Endothelial cell of umbilical vein (primary cell): ENCODE data around the gene LRRC7. TPM values are rescaled to one million over a fixed set of nuclear protein-coding genes. Genes with fewer than 3 reads are reported as not detected.

ENCODE experiments used
- BruUV-seq: library from RNA; stranded (reverse); fragments of 400-500 nt; replicated peaks from 2 replicates; lab custom pipeline; 2021; lab: Mats Ljungman, UMichigan
- CTCF ChIA-PET: fragments of 300-600, 350-600 bp; sonication (Branson Sonifier 250); formaldehyde crosslinking; loops from one replicate; lab custom pipeline; 2021; ENCODE audit warnings: antibody characterized with exemption, inconsistent platforms; lab: Charles Lee
- POLR2A ChIA-PET: fragments of 300-600, 350-600 bp; sonication (Branson Sonifier 250); formaldehyde crosslinking; loops from one replicate; lab custom pipeline; 2021; ENCODE audit warnings: antibody characterized with exemption, inconsistent platforms; lab: Charles Lee
- DNase-seq: peaks from one replicate; pipeline ENCODE4 v3.0.0-alpha.2; 2011; ENCODE audit warnings: low read depth, low spot score
- FAIRE-seq: peaks from 2 replicates; lab custom pipeline; 2011; peaks lifted over from hg19 to GRCh38; lab: Jason Lieb, UNC
- H2AFZ ChIP-seq: 2 replicates; pipeline ENCODE4 v1.6.0; 2012; ENCODE audit warnings: low read depth, low read length, control low read depth, inconsistent platforms
- H3K27ac ChIP-seq: 2 replicates; pipeline ENCODE4 v1.5.1; 2011; ENCODE audit warnings: low read depth, mild to moderate bottlenecking, control low read depth, low read length, moderate library complexity; ENCODE audit not compliant: insufficient read depth
- H3K27me3 ChIP-seq, 2 experiments: 2 replicates each; pipeline versions ENCODE4 v1.6.0 to v1.6.1; 2011; ENCODE audit warnings: low read length in 2 of 2, mixed read lengths in 1 of 2; ENCODE audit not compliant: control insufficient read depth in 2 of 2, insufficient read depth in 2 of 2
- H3K36me3 ChIP-seq, 2 experiments: 2 replicates in 1 of 2; 3 replicates in 1 of 2; pipeline ENCODE4 v1.5.1; 2011; ENCODE audit warnings: low read length in 2 of 2, mild to moderate bottlenecking in 1 of 2, moderate library complexity in 1 of 2; ENCODE audit not compliant: control insufficient read depth in 2 of 2, insufficient read depth in 2 of 2; ENCODE audit errors: extremely low read depth in 1 of 2
- H3K4me1 ChIP-seq: 3 replicates; pipeline ENCODE4 v1.5.1; 2011; ENCODE audit warnings: mild to moderate bottlenecking, low read length; ENCODE audit not compliant: control insufficient read depth, insufficient read depth; ENCODE audit errors: extremely low read depth
- H3K4me2 ChIP-seq: 2 replicates; pipeline ENCODE4 v1.6.1; 2011; ENCODE audit warnings: low read length, control low read depth, mixed read lengths; ENCODE audit not compliant: insufficient read depth
- H3K4me3 ChIP-seq, 3 experiments: fragments of 200-600 bp in 1 of 3; sonication (generic), shearing (Covaris generic) in 1 of 3; replicated peaks in 1 of 3; 2 replicates each; pipeline ENCODE4 v1.5.1; 2011 to 2016; ENCODE audit warnings: control low read depth in 3 of 3, low read length in 3 of 3, mild to moderate bottlenecking in 2 of 3, inconsistent platforms in 1 of 3, low read depth in 1 of 3, moderate library complexity in 1 of 3; ENCODE audit not compliant: insufficient read depth in 1 of 3
- H3K79me2 ChIP-seq: 2 replicates; pipeline ENCODE4 v1.6.0; 2012; ENCODE audit warnings: low read length, inconsistent platforms; ENCODE audit not compliant: control insufficient read depth, insufficient read depth
- H3K9ac ChIP-seq: replicated peaks from 2 replicates; pipeline ENCODE3; 2011; ENCODE audit warnings: low read length, control low read depth; ENCODE audit not compliant: insufficient read depth; ENCODE audit errors: extremely low read depth
- H3K9me1 ChIP-seq: replicated peaks from 3 replicates; pipeline ENCODE4 v1.6.0; 2011; ENCODE audit warnings: mild to moderate bottlenecking, low read length; ENCODE audit not compliant: control insufficient read depth, insufficient read depth; ENCODE audit errors: extremely low read depth
- H3K9me3 ChIP-seq: replicated peaks from 2 replicates; pipeline ENCODE4 v1.5.1; 2012; ENCODE audit warnings: low read length, inconsistent platforms; ENCODE audit not compliant: control insufficient read depth, insufficient read depth
- H4K20me1 ChIP-seq: replicated peaks from 2 replicates; pipeline ENCODE3; 2011; ENCODE audit warnings: mild to moderate bottlenecking, low read length; ENCODE audit not compliant: control insufficient read depth, insufficient read depth; ENCODE audit errors: extremely low read depth
- CTCF ChIP-seq, 2 donors: IDR thresholded peaks; 1 replicate in 1 of 2; 2 replicates in 1 of 2; pipeline ENCODE4 v1.5.1; 2011; ENCODE audit warnings: low read length in 2 of 2, mild to moderate bottlenecking in 2 of 2, moderate library complexity in 2 of 2, control low read depth in 1 of 2, inconsistent platforms in 1 of 2, low read depth in 1 of 2; ENCODE audit not compliant: insufficient read depth in 1 of 2; ENCODE audit errors: extremely low read depth in 1 of 2
- EZH2 ChIP-seq: IDR thresholded peaks from 2 replicates; pipeline ENCODE4 v1.6.1; 2012; ENCODE audit warnings: borderline replicate concordance, low read depth, mild to moderate bottlenecking, moderate library complexity, low read length, inconsistent platforms; ENCODE audit not compliant: severe bottlenecking
- FOS ChIP-seq: IDR thresholded peaks from 2 replicates; pipeline ENCODE4 v1.6.1; 2011; ENCODE audit warnings: mild to moderate bottlenecking, low read length, moderate library complexity, borderline replicate concordance; ENCODE audit not compliant: insufficient read depth
- GATA2 ChIP-seq: IDR thresholded peaks from 2 replicates; pipeline ENCODE4 v1.7.0; 2011; ENCODE audit warnings: low read depth, mild to moderate bottlenecking, moderate library complexity, mixed read lengths, low read length; ENCODE audit not compliant: insufficient read length, insufficient read depth
- JUN ChIP-seq: IDR thresholded peaks from 2 replicates; pipeline ENCODE4 v1.6.1; 2011; ENCODE audit warnings: borderline replicate concordance, low read depth; ENCODE audit not compliant: insufficient read length, insufficient read depth
- MAX ChIP-seq: IDR thresholded peaks from 2 replicates; pipeline ENCODE4 v1.6.1; 2011; ENCODE audit not compliant: insufficient read depth, insufficient read length
- MYC ChIP-seq: IDR thresholded peaks from one replicate; pipeline ENCODE4 v1.6.1; 2011; ENCODE audit warnings: mild to moderate bottlenecking, low read depth, low read length
- POLR2A ChIP-seq: IDR thresholded peaks from 2 replicates; pipeline ENCODE4 v1.6.1; 2012; ENCODE audit warnings: low read depth, mild to moderate bottlenecking, control low read depth, low read length
- POLR2AphosphoS5 ChIP-seq: IDR thresholded peaks from 2 replicates; pipeline ENCODE4 v1.6.1; 2012; ENCODE audit warnings: low read depth, mild to moderate bottlenecking, control low read depth, low read length, moderate library complexity; ENCODE audit not compliant: insufficient read depth
- dilution Hi-C: fragments of 300-500 bp; cut with MboI; formaldehyde crosslinking; loops from one replicate; pipeline ENCODE4 v1.15.0; 2019; ENCODE audit warnings: low sequenced_read_pairs; ENCODE audit not compliant: extremely low pct_ligation_motif_present
- intact Hi-C: fragments of 100-400 bp; cut with micrococcal nuclease; formaldehyde crosslinking; loops from one replicate; pipeline ENCODE4 v1.10.0; 2022
- polyA plus RNA-seq, 4 experiments: library from polyadenylated mRNA; depleted of rRNA in 3 of 4; stranded (reverse) in 3 of 4; unstranded in 1 of 4; fragments of >200 nt; gene quantifications; 2 replicates each; pipeline versions ENCODE4 v1.2.1 to v1.2.3, GENCODE V29; 2011 to 2012; ENCODE audit warnings: missing spikeins in 1 of 4
- total RNA-seq: library from RNA; stranded (reverse); gene quantifications from 2 replicates; pipeline ENCODE4 v1.2.3, GENCODE V29; 2021

Gene LRRC7
- total and polyA plus RNA-seq, 2 donors (not counting 3 experiments of a cell fraction or from before 2014, with no cell fraction given) = 0.11 to 0.58 TPM

GRCh38 chr1:70017770-70018169 lies 450.0 kb downstream of the LRRC7 start:
- Histone ChIP-seq H3K36me3 (no peaks in the 10 kb centered on the region), H3K4me1 (no peaks in the 10 kb centered on the region), H3K9ac (no peak overlapping the region), H3K9me1 (no peaks in the 10 kb centered on the region), H3K4me3 (no peak overlapping the region), H3K79me2 (no peaks in the 10 kb centered on the region), H3K27ac (no peak overlapping the region), H3K4me2 (no peak overlapping the region), H3K9me3 (no peaks in the 10 kb centered on the region), H2AFZ (no peak overlapping the region), H4K20me1 (no peaks in the 10 kb centered on the region), H3K27me3 (no peaks in the 10 kb centered on the region)
- ChIA-PET CTCF (interaction anchor here (1.1 kb wide), 1 partner anchor 12 kb away, joined by 3 read pairs; no protein-coding TSS in a partner anchor), POLR2A (no interaction called here)
- FAIRE-seq (no peak), DNase-seq (no peak)
- intact Hi-C loops = no loop called here
- dilution Hi-C loops = no loop called here
- no peak for TF ChIP-seq JUN
- TF ChIP-seq GATA2 = no peak
- TF ChIP-seq CTCF (IDR thresholded peaks at IDR 0.05; ENCODE audit: extremely low read depth in 1 of 2, insufficient read depth in 1 of 2, low read depth in 1 of 2, low read length in 2 of 2) = no peak
- no peak for TF ChIP-seq MYC
- no peak for TF ChIP-seq MAX
- TF ChIP-seq POLR2A = no peak
- no peak for TF ChIP-seq FOS
- TF ChIP-seq EZH2 = no peak
- no peak for TF ChIP-seq POLR2AphosphoS5
- no TSS peak for BruUV-seq
